Measurements from ENCODE around the gene GABRG3. TPM values are rescaled to one million over a fixed set of nuclear protein-coding genes. Genes with fewer than 3 reads are reported as not detected.

Gene GABRG3
- total RNA-seq, 2 experiments from 2014 or later = not detected

DNA sequence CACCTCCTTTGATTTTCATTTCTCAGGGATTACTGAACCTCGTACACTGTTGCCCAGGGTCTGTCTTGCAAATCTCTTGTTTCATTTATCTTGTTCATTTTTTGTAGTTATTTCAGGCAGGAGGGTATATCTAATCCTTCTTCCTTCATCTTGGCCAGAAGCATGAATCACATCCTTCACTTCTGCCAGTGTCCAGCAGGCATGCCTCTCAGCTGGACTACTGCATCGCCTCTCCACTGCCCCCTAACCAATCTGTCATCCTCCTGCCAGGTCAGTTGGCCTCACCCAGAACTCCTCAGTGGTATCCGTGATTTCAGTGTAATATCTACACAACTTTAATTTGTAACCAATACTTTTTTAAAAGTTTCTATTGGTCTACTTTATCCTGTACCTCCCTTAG is 297.9 kb downstream of the GABRG3 start:
- POLR2A ChIA-PET = no interaction called here
- H3K4me1 ChIP-seq (ENCODE audit: insufficient read depth, low read length) = no peaks in the 10 kb centered on the region
- no peaks in the 10 kb centered on the region for H3K36me3 Mint-ChIP-seq (ENCODE audit: low read depth)
- DNase-seq (no peak), ATAC-seq (ENCODE audit: poor library complexity) (no peak)
- CTCF ChIA-PET = no interaction called here
- no peaks in the 10 kb centered on the region for H3K27me3 Mint-ChIP-seq
- H3K36me3 ChIP-seq (ENCODE audit: insufficient read depth, low read length) = no peaks in the 10 kb centered on the region
- intact Hi-C loops (cut with DNase I, micrococcal nuclease) = no loop called here
- no peak overlapping the region for H3K4me3 Mint-ChIP-seq
- H3K27ac ChIP-seq (ENCODE audit: low read depth in 1 of 2, low read length in 2 of 2) = no peak overlapping the region
- no peaks in the 10 kb centered on the region for H3K27me3 ChIP-seq (ENCODE audit: control insufficient read depth in 1 of 2, insufficient read depth in 2 of 2, low read length in 2 of 2)
- H3K9me3 ChIP-seq (ENCODE audit: control insufficient read depth in 1 of 2, insufficient read depth in 1 of 2, low read length in 2 of 2) = peaks cover 0 to 14% of the 10 kb centered on the region in 2 experiments
- H3K4me1 Mint-ChIP-seq (ENCODE audit: low read depth) = no peaks in the 10 kb centered on the region
- peaks cover 25% of the 10 kb centered on the region for H3K9me3 Mint-ChIP-seq
- H3K4me3 ChIP-seq (ENCODE audit: low read length) = no peak overlapping the region
- TF ChIP-seq CTCF (IDR thresholded peaks at IDR 0.05) = no peak
- H3K27ac Mint-ChIP-seq = no peak overlapping the region

DNA sequence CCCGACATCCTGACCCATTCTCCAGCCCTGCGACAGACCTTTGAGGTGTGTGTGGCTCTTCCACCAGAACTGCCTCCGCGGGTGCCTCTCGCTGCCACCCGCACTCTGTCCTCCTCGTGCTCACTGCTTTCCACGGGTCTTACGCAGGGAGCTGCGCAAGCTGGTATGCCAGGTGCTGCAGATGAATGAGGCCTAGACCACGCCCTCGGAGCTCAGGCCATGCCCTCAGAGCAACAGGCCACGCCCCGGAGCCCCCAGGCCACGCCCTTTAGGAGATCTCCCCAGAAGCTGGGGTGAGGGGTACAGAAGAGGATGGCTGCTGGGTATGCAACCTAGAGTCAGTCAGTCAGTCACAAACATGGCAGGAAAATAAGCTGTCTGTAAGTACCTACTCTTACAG is 300.3 kb downstream of the GABRG3 start:
- no peaks in the 10 kb centered on the region for H3K36me3 ChIP-seq (ENCODE audit: insufficient read depth, low read length)
- Mint-ChIP-seq H3K27me3 (no peaks in the 10 kb centered on the region), H3K9me3 (peaks cover 29% of the 10 kb centered on the region), H3K4me3 (no peak overlapping the region), H3K36me3 (ENCODE audit: low read depth) (no peaks in the 10 kb centered on the region), H3K4me1 (ENCODE audit: low read depth) (no peaks in the 10 kb centered on the region), H3K27ac (no peak overlapping the region)
- no peaks in the 10 kb centered on the region for H3K4me1 ChIP-seq (ENCODE audit: insufficient read depth, low read length)
- TF ChIP-seq CTCF (IDR thresholded peaks at IDR 0.05) = no peak
- DNase-seq (no peak), ATAC-seq (ENCODE audit: poor library complexity) (no peak)
- H3K4me3 ChIP-seq (ENCODE audit: low read length) = no peak overlapping the region
- H3K27ac ChIP-seq (ENCODE audit: low read depth in 1 of 2, low read length in 2 of 2) = no peak overlapping the region
- POLR2A ChIA-PET = no interaction called here
- H3K9me3 ChIP-seq (ENCODE audit: control insufficient read depth in 1 of 2, insufficient read depth in 1 of 2, low read length in 2 of 2) = peaks cover 0 to 14% of the 10 kb centered on the region in 2 experiments
- intact Hi-C loops (cut with DNase I, micrococcal nuclease) = no loop called here
- CTCF ChIA-PET = no interaction called here
- no peaks in the 10 kb centered on the region for H3K27me3 ChIP-seq (ENCODE audit: control insufficient read depth in 1 of 2, insufficient read depth in 2 of 2, low read length in 2 of 2)

DNA sequence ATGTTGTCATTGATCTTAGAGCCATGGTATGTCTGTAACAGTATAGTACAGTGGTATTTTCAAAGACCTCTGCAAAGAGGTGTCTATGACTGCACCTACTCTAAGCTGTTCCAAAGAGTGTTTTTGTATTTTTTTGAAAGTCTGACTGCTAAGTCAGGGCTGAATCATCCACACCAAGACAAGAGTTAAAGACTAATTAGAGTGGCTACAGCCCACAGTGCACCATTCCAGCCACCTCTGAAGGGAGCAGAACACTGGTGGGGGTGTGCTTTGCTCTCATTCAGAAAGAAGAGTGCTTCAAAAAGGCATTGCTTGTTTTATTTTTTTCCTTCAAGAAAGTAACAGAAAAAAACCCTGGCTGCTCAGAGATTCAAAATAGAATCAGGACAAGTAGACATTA is 301.4 kb downstream of the GABRG3 start:
- Mint-ChIP-seq H3K36me3 (ENCODE audit: low read depth) (no peaks in the 10 kb centered on the region), H3K4me3 (no peak overlapping the region), H3K4me1 (ENCODE audit: low read depth) (no peaks in the 10 kb centered on the region), H3K9me3 (peaks cover 23% of the 10 kb centered on the region), H3K27ac (no peak overlapping the region), H3K27me3 (no peaks in the 10 kb centered on the region)
- no peak for TF ChIP-seq CTCF (IDR thresholded peaks at IDR 0.05)
- ChIA-PET CTCF (no interaction called here), POLR2A (no interaction called here)
- H3K36me3 ChIP-seq (ENCODE audit: insufficient read depth, low read length) = no peaks in the 10 kb centered on the region
- H3K4me3 ChIP-seq (ENCODE audit: low read length) = no peak overlapping the region
- intact Hi-C loops (cut with DNase I, micrococcal nuclease) = no loop called here
- DNase-seq (no peak), ATAC-seq (ENCODE audit: poor library complexity) (no peak)
- H3K27ac ChIP-seq (ENCODE audit: low read depth in 1 of 2, low read length in 2 of 2) = no peak overlapping the region
- no peaks in the 10 kb centered on the region for H3K27me3 ChIP-seq (ENCODE audit: control insufficient read depth in 1 of 2, insufficient read depth in 2 of 2, low read length in 2 of 2)
- no peaks in the 10 kb centered on the region for H3K4me1 ChIP-seq (ENCODE audit: insufficient read depth, low read length)
- H3K9me3 ChIP-seq (ENCODE audit: control insufficient read depth in 1 of 2, insufficient read depth in 1 of 2, low read length in 2 of 2) = peaks cover 0 to 9% of the 10 kb centered on the region in 2 experiments

Measured in CD4-positive, alpha-beta T cell (primary cell).